HG03159 (cell line): ENCODE measurements around the gene SSBP2.

Source experiments
- ATAC-seq: cut with Tn5 transposase; IDR thresholded peaks from one replicate; pipeline ENCODE4 v1.9.1; 2021; ENCODE audit warnings: mild to moderate bottlenecking, moderate library complexity; ENCODE audit not compliant: unreplicated experiment

SSBP2 gene

DNA sequence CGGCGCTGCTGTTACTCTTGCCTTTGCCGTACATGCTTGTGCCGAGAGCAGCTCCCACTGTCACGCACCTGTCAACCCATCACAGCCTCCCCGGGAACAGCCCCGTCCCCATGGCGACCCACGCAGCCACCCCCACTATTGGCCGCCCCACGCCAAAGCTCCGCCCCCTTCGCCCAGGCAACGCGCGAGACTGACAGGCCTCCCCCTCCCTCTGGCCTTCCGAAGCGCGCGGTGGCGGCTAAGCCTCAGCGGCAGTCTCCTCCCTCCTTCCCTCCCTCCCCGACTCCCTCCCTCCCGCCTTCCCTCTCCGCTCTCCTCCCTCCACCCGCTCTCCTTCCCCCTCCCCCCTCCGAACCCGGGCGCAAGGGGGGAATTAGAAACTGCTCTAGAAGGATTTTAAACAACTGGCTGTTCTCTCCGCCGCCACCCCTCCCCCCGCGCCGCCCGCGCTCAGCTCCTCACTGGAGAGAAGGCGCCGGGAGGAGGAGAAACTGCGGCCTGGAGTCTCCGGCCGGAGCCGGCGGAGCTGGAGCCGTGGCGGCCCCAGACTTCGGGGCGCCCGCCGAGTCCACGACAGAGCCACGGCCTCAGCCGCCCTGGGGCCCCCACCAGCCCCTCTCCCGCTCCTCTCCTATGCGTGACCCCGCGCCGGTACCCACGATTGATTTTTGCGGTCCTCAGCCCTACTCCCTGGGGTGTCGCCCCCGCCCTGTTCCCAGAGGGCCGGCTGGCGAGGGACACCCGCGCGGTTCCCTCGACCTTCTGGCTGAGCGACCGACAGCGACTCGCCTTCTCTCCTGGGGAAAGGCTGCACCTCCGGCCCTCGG lies at the start of gene SSBP2:
Gene SSBP2, minus strand, starts transcription at position 89 of the 827 bp plus-strand sequence. Its CDS starts 55 bp downstream, at position 34.
- ATAC-seq: peak; percentile 69

- ATAC-seq: no peak
Observed at GRCh38 chr5:81795666-81796065, 44.8 kb upstream of the SSBP2 start.

- no peak for ATAC-seq
Observed at GRCh38 chr5:81794226-81794625, 43.3 kb upstream of the SSBP2 start.

DNA sequence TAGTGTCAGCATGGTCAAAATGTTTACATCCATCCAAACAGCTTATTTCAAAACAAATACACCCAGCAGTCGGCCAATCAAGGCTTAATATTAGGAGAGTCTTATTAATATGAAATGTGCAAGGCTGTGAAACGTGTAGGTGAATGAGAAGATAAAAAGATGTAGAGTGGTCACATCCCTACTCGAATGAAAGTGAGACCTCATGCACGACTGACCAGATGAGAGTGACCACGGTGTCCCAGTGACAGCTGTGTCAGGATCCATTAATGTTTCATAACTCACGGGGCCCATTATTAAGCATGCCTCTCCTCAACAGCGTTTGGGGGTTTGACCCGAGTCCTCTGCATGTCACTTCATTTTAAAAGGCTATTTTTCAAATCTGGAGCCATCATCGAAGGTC lies 39.4 kb upstream of the SSBP2 start:
- no peak for ATAC-seq

DNA sequence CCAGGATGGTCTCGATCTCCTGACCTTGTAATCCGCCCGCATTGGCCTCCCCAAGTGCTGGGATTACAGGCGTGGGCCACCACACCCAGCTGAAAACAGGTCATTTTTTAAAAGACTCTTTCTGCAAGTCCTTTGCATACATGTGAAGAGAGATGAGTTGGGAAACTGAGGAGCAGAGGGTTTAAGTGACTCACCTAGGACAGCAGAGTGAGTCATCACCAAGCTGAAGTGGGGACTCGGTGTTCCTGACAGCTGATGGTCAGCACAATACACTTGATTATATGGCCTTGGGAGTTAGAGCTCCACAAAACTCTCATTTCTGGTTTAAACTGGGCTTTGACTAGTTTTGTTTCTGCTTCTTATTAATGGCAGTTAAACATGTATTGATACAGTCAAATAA lies 38.1 kb upstream of the SSBP2 start:
- ATAC-seq: no peak

DNA sequence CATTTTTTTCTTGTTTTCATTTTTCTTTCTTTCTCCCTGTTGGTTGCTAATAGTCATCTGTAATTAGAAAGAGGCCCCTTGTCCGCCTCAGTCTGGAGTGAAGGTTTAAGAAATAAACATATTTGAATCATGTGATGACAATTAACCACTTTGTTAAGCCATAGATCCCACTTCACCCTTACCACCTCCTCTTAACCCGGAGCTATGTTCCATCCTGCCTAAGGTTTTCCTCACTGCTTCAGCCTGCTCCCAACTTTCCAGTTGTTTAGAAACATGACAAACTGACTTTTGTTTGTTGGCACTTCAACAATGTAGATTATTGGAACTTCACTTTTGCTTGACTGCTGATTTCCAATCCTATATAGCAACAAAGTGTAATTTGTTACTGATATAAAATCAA lies 37.4 kb upstream of the SSBP2 start:
- ATAC-seq: no peak

- no peak for ATAC-seq
Observed at GRCh38 chr5:81787474-81788242, 36.8 kb upstream of the SSBP2 start.

GRCh38 chr5:81786991-81787390 lies 36.1 kb upstream of the SSBP2 start:
- ATAC-seq: no peak

GRCh38 chr5:81786496-81786895 lies 35.6 kb upstream of the SSBP2 start:
- no peak for ATAC-seq

DNA sequence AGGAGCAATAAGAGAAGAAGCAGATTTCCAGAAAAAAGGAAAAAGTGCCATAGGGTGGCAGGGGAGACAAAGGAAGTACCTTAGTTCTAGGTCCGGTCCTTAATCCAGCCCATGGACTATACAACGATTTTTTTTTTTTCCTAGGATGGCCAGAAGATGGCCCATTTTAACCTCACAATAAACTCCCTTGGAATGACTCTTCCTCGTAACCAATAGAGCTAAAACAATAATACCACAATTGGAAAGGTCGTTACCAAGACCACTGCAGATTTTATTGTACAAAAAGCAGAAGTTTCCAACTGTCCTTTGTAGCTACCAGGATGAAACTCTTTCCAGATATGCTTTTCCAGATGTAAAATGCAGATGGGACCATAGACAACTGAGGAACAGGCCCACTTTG lies 34.4 kb upstream of the SSBP2 start:
- ATAC-seq: no peak

DNA sequence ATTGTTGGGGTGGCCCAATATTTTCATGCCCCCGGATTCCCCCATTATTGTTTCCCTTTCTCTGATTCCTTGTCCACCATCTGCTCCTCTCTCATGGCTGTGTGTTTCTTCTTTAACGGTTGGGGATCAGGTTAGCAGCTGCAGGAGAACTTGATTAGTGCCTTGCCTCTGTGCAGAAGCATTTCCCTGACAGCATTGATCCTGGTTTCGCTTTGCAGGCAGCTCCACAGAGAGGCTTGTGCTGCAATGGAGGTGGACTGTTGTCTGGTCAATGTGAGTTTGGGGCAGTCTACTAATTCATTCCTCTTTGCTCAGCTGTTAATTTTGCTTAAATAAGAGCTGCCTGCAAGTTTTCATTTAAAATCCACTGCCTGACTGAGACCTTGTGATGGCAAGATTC lies 32.5 kb upstream of the SSBP2 start:
- ATAC-seq: no peak

DNA sequence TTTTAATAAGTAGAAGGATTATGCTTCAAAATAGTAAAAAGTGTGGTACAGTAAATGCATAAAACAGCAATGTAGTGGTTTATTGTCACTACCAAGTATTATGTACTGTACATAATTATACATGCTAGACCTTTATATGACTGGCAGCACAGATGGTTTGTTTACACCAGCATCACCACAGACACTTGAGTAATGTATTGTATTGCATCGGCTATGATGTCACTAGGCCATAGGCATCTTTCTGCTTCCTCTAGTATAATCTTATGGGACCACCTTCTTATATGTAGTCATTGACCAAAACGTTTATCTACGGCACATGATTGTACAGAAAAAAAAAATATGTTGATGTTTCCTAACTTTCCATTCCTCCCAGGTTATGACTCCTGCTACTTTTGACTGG lies 31.9 kb upstream of the SSBP2 start:
- ATAC-seq: no peak

GRCh38 chr5:81779916-81780266 lies 29.0 kb upstream of the SSBP2 start:
- ATAC-seq: no peak

DNA sequence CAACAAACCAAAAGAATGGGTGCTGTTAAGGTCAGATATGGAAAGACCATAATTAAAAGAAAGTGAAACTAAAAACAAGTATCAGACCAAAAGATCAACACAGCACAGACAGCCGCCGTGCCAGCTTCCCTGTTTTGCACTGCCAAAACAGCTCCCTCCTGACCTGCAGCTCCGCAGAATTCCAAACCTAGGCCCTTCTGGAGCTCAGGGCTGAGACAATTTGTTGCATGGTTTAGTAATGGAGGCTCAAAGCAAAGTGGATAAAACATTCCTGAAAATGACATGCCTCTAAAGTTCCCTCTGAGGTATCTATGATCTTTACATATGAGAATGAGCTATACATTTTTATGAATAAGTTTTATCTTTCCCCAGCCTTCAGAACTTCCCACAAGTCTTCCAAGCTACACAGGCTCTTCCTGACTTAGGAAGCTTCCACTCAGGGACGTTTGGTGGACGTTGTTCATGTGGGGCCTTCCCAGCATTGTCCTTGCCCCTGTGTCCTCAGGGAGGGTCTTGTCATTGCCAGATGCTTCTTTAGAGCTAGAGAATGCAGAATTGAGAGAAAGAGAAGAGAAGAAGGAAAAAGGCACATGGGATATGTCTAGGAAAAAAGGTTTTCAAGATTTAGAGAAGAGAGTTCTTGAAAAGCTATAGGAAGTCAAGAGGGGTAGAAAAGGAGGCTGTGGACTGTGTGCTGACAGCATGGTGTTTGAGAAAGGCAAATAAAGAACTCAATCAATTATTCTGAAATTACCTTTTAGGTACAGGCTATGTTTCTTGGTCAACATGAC lies 28.4 kb upstream of the SSBP2 start:
- peak; percentile 94 for ATAC-seq

DNA sequence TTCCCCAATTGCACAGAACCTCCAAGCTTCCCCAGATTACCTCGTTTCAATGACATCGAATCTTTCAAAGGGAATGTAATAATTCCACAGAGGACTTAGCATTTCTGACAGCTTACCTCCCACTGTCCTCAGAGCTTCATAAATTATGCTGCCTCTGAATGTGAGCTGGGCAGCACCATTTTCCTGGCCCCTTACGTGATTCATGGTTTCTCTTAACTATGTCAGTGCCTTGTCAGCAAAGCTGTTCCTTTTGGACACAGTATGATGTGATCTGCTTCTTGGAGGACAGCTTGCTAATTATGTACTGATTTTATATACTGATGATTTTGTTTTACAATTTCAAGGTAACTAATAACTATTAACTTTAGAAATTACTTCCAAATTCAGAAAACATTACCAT lies 27.7 kb upstream of the SSBP2 start:
- no peak for ATAC-seq

GRCh38 chr5:81776258-81776657 lies 25.4 kb upstream of the SSBP2 start:
- ATAC-seq: no peak

GRCh38 chr5:81774374-81774773 lies 23.5 kb upstream of the SSBP2 start:
- no peak for ATAC-seq

- ATAC-seq: no peak
Observed at GRCh38 chr5:81773574-81773973, 22.7 kb upstream of the SSBP2 start.

- ATAC-seq: no peak
Observed at GRCh38 chr5:81773161-81773560, 22.3 kb upstream of the SSBP2 start.

DNA sequence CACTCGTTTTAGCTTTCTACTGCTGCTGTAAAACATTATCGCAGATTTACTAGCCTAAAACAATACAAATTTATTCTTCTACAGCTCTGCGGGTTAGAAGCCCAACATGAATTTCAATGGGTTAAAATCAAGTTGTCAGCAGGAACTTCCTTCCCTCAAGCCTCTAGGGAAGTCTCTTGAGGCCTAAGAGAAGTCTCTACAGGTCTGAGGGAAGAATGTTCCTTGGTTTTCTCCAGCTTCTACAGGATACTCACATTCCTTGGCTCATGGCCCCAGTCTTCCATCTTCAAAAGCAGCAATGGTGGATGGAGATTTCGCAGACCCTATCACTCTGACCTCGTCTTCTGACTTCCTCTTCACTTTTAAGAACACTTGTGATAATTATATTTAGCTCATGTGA lies 21.6 kb upstream of the SSBP2 start:
- ATAC-seq: no peak

GRCh38 chr5:81768935-81769452 lies 18.1 kb upstream of the SSBP2 start:
- ATAC-seq: no peak
